DOHH2 (cell line): ENCODE data around the gene EID2B.

Source experiments
- H3F3A ChIP-seq: fragments of 200-600 bp; sonication (generic), shearing (Covaris generic); 2 replicates; pipeline ENCODE4 v1.6.0; 2016; ENCODE audit warnings: antibody characterized with exemption, mild to moderate bottlenecking; ENCODE audit not compliant: control insufficient read depth, insufficient read depth
- H3K27ac ChIP-seq: fragments of 200-600 bp; sonication (generic); 2 replicates; pipeline ENCODE4 v1.5.1; 2014; ENCODE audit warnings: low read depth, mild to moderate bottlenecking, low read length, moderate library complexity
- H3K27me3 ChIP-seq: fragments of 200-600 bp; sonication (generic); 2 replicates; pipeline ENCODE4 v1.6.1; 2014; ENCODE audit warnings: mild to moderate bottlenecking, low read length, mixed read lengths; ENCODE audit not compliant: control insufficient read depth
- H3K36me3 ChIP-seq: fragments of 200-600 bp; sonication (generic); 2 replicates; pipeline ENCODE4 v1.6.1; 2014; ENCODE audit warnings: mild to moderate bottlenecking, low read length, moderate library complexity, mixed read lengths; ENCODE audit not compliant: control insufficient read depth
- H3K4me1 ChIP-seq: fragments of 200-600 bp; sonication (generic); 2 replicates; pipeline ENCODE4 v1.6.1; 2014; ENCODE audit warnings: mild to moderate bottlenecking, low read length, mixed read lengths; ENCODE audit not compliant: control insufficient read depth
- H3K4me2 ChIP-seq: fragments of 200-600 bp; sonication (generic); 2 replicates; pipeline ENCODE4 v1.6.0; 2014; ENCODE audit warnings: mild to moderate bottlenecking, low read length, moderate library complexity
- H3K4me3 ChIP-seq: fragments of 200-600 bp; sonication (generic); 2 replicates; pipeline ENCODE4 v1.5.1; 2014; ENCODE audit warnings: mild to moderate bottlenecking, low read length, mixed read lengths
- H3K79me2 ChIP-seq: fragments of 200-600 bp; sonication (generic); 2 replicates; pipeline ENCODE4 v1.6.1; 2014; ENCODE audit warnings: mild to moderate bottlenecking, low read length, mixed read lengths; ENCODE audit not compliant: control insufficient read depth
- H3K9me2 ChIP-seq: fragments of 200-600 bp; sonication (generic); replicated peaks from 2 replicates; pipeline ENCODE4 v1.6.1; 2014; ENCODE audit warnings: mild to moderate bottlenecking, low read length, mixed read lengths; ENCODE audit not compliant: control insufficient read depth
- H3K9me3 ChIP-seq: fragments of 200-600 bp; sonication (generic); 2 replicates; pipeline ENCODE4 v1.6.1; 2014; ENCODE audit warnings: antibody characterized with exemption, low read length, mixed read lengths; ENCODE audit not compliant: control insufficient read depth, insufficient read depth
- H4K20me1 ChIP-seq: fragments of 200-600 bp; sonication (generic); 2 replicates; pipeline ENCODE4 v1.6.0; 2014; ENCODE audit warnings: low read depth, mild to moderate bottlenecking, antibody characterized with exemption, low read length, moderate library complexity; ENCODE audit not compliant: control insufficient read depth, insufficient read depth
- EZH2phosphoT487 ChIP-seq: fragments of 200-600 bp; sonication (generic); IDR thresholded peaks from 2 replicates; pipeline ENCODE4 v1.6.1; 2017; ENCODE audit warnings: borderline replicate concordance, mild to moderate bottlenecking, antibody characterized with exemption, low read length, moderate library complexity, mixed read lengths
- TF ChIP-seq, protein P1 (sequence below): fragments of 200-600 bp; sonication (generic); IDR thresholded peaks from one replicate; pipeline ENCODE4 v1.5.1; 2014; ENCODE audit warnings: antibody characterized with exemption, mild to moderate bottlenecking, low read depth, low read length; ENCODE audit not compliant: poor library complexity, severe bottlenecking

The EID2B gene

DNA sequence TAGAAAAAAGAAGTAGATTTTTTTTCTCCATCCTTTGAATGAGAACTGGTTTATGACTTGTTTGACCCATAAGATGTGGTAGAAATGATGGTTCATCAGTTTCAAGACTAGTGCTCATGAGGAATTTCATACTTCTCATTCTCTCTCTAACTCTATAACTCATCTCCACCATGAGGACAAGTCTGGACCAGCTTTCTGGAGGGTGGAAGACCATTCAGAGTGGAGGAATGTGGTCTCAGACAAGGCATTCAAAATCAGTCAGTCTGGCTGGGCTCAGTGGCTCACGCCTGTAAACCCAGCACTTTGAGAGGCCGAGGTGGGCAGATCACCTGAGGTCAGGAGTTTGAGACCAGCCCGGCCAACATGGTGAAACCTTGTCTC is 10.8 kb upstream of the EID2B start:
- Histone ChIP-seq H3F3A (no peaks in the 10 kb centered on the region), H3K27ac (no peak overlapping the region), H3K9me3 (no peaks in the 10 kb centered on the region), H3K9me2 (no peaks in the 10 kb centered on the region), H4K20me1 (no peaks in the 10 kb centered on the region), H3K4me3 (no peak overlapping the region), H3K4me2 (no peak overlapping the region), H3K27me3 (peaks cover 36% of the 10 kb centered on the region), H3K36me3 (no peaks in the 10 kb centered on the region), H3K4me1 (peaks cover 22% of the 10 kb centered on the region), H3K79me2 (peaks cover 11% of the 10 kb centered on the region)
- TF ChIP-seq, protein P1, sequence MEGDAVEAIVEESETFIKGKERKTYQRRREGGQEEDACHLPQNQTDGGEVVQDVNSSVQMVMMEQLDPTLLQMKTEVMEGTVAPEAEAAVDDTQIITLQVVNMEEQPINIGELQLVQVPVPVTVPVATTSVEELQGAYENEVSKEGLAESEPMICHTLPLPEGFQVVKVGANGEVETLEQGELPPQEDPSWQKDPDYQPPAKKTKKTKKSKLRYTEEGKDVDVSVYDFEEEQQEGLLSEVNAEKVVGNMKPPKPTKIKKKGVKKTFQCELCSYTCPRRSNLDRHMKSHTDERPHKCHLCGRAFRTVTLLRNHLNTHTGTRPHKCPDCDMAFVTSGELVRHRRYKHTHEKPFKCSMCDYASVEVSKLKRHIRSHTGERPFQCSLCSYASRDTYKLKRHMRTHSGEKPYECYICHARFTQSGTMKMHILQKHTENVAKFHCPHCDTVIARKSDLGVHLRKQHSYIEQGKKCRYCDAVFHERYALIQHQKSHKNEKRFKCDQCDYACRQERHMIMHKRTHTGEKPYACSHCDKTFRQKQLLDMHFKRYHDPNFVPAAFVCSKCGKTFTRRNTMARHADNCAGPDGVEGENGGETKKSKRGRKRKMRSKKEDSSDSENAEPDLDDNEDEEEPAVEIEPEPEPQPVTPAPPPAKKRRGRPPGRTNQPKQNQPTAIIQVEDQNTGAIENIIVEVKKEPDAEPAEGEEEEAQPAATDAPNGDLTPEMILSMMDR = no peak
- no peak for TF ChIP-seq EZH2phosphoT487

DNA sequence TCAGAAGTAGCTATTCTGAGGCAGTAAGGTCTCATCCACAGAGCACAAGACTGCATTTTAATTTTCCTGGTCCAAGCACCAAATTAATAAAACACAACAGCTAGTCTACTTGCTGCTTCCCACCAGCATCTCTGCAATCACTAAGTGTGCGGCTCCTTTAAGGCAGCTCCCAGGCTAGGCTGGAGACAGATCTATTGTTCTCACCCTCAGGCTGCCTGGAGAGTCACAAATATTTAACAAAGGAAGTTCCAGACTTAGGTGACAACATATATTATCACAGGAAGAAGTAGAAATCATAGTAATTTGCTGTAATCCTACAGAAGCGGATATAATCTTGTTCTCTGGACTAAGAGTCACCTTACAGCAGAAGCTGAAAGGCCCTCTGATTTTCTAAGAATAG is 9.6 kb upstream of the EID2B start:
- H3K4me3 ChIP-seq = peak overlapping the region; percentile 6; the same call in 1 of the 2 replicates
- no peaks in the 10 kb centered on the region for H3F3A ChIP-seq
- H3K9me2 ChIP-seq = no peaks in the 10 kb centered on the region
- H3K79me2 ChIP-seq = peaks cover 23% of the 10 kb centered on the region
- H3K27me3 ChIP-seq = peaks cover 35% of the 10 kb centered on the region
- H3K4me2 ChIP-seq = peak overlapping the region; percentile 52
- H3K27ac ChIP-seq = no peak overlapping the region
- no peaks in the 10 kb centered on the region for H3K9me3 ChIP-seq
- H4K20me1 ChIP-seq = no peaks in the 10 kb centered on the region
- TF ChIP-seq EZH2phosphoT487 = no peak
- TF ChIP-seq, protein P1 = no peak
- H3K4me1 ChIP-seq = peaks cover 28% of the 10 kb centered on the region
- no peaks in the 10 kb centered on the region for H3K36me3 ChIP-seq

DNA sequence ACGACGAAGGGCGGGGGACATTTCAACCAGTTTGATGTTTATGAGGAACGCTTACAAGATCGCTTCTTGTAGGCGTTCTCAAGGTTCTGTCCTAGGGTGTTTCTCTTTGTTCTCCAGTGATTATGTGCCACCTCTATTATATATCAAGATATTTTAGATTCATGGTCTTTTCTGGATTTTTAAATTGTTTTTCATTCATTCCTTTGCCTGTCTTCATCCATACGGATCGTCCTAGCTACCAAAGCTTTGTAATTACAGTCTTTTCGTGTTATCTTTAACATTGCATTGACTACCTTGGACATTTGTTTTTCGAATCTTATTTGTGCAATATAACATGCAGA is 7.7 kb upstream of the EID2B start:
- no peaks in the 10 kb centered on the region for H3K36me3 ChIP-seq
- peaks cover 26% of the 10 kb centered on the region for H3K79me2 ChIP-seq
- TF ChIP-seq, protein P1 = no peak
- no peak for TF ChIP-seq EZH2phosphoT487
- H4K20me1 ChIP-seq = no peaks in the 10 kb centered on the region
- no peaks in the 10 kb centered on the region for H3K9me3 ChIP-seq
- peak overlapping the region; percentile 88 for H3K4me3 ChIP-seq
- no peaks in the 10 kb centered on the region for H3F3A ChIP-seq
- no peaks in the 10 kb centered on the region for H3K9me2 ChIP-seq
- H3K27ac ChIP-seq = no peak overlapping the region
- H3K4me1 ChIP-seq = peaks cover 34% of the 10 kb centered on the region
- peaks cover 21% of the 10 kb centered on the region for H3K27me3 ChIP-seq
- peak overlapping the region; percentile 89 for H3K4me2 ChIP-seq
